Adipocyte (in vitro differentiated cells): ENCODE measurements around the gene RNF128.
"Not testable (repeated sequence)": the region's sequence is repeated elsewhere in the genome, so short reads cannot be mapped to it uniquely, and the experiment has no call there.

Source experiments
- DNase-seq: peaks from one replicate; pipeline ENCODE4 v3.0.0-alpha.2; 2015; ENCODE audit warnings: low read depth
- H3K27me3 ChIP-seq: replicated peaks from 2 replicates; pipeline ENCODE4 v1.7.0; 2013; ENCODE audit warnings: mild to moderate bottlenecking, low read length, moderate library complexity; ENCODE audit not compliant: control insufficient read depth, insufficient read depth
- H3K36me3 ChIP-seq: 2 replicates; pipeline ENCODE4 v1.7.0; 2013; ENCODE audit warnings: low read length, mild to moderate bottlenecking, moderate library complexity; ENCODE audit not compliant: control insufficient read depth, insufficient read depth, severe bottlenecking
- H3K4me1 ChIP-seq: 2 replicates; pipeline ENCODE4 v1.7.0; 2013; ENCODE audit warnings: mild to moderate bottlenecking, low read length, moderate library complexity; ENCODE audit not compliant: control insufficient read depth, insufficient read depth
- H3K4me3 ChIP-seq: 2 replicates; pipeline ENCODE4 v1.7.0; 2013; ENCODE audit warnings: mild to moderate bottlenecking, low read length, moderate library complexity
- H3K9ac ChIP-seq: 2 replicates; pipeline ENCODE4 v1.7.0; 2013; ENCODE audit warnings: mild to moderate bottlenecking, low read length, moderate library complexity
- H3K9me3 ChIP-seq: 2 replicates; pipeline ENCODE4 v1.7.0; 2013; ENCODE audit warnings: mild to moderate bottlenecking, low read length, moderate library complexity; ENCODE audit not compliant: control insufficient read depth

The RNF128 gene

DNA sequence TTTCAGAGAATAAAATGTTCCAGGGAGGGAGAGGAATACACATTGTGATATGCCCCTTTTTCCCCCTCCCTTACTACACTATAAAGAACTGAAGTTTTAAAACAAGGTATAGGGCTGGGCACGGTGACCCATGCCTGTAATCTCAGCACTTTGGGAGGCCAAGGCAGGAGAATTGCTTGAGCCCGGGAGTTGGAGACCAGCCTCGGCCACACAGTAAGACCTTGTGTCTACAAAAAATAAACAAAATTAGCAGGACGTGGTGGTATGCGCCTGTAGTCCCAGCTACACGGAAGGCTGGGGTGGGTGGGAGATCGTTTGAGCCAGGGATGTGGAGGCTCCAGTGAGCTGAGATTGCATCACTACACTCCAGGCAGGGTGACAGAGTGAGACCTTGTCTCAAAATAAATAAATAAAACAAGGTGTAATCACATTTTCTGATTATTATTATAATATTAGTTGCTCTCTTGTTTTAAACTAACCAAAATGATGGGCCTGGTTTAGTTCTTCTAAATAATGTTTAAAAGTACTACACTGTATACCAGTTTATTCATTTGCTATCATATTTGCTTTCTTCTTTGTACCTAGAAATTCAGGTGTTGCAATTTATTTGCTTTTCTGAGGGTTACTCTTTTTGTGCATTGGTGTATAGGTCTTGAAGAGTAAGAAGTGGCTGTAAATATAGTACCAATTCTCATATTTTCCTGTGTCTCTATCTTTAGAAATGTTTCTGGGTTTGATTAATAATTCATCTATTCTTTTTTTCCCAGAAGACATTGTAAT, 84.8 kb downstream of the RNF128 start:
- no peaks in the 10 kb centered on the region for H3K27me3 ChIP-seq
- H3K4me1 ChIP-seq: no peaks in the 10 kb centered on the region
- no peaks in the 10 kb centered on the region for H3K36me3 ChIP-seq
- H3K9ac ChIP-seq: no peak overlapping the region
- H3K4me3 ChIP-seq: no peak overlapping the region
- DNase-seq: no peak
- H3K9me3 ChIP-seq: no peaks in the 10 kb centered on the region

DNA sequence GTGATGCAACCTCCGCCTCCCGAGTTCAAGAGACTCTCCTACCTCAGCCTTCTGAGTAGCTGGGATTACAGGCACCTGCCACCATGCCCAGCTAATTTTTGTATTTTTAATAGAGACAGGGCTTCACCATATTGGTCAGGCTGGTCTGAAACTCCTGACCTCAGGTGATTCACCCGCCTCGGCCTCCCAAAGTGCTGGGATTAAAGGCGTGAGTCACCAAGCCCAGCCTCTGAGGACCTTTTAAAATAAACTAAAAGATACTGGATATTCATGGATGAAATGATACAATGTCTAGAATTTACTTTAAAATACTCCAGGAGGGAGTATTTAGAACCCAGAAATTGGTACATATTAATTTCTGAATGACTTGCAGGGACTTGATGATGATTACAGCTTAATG, 86.4 kb downstream of the RNF128 start:
- not testable (repeated sequence) for H3K27me3 ChIP-seq, DNase-seq, H3K4me3 ChIP-seq, H3K9me3 ChIP-seq, H3K4me1 ChIP-seq, H3K9ac ChIP-seq, H3K36me3 ChIP-seq

DNA sequence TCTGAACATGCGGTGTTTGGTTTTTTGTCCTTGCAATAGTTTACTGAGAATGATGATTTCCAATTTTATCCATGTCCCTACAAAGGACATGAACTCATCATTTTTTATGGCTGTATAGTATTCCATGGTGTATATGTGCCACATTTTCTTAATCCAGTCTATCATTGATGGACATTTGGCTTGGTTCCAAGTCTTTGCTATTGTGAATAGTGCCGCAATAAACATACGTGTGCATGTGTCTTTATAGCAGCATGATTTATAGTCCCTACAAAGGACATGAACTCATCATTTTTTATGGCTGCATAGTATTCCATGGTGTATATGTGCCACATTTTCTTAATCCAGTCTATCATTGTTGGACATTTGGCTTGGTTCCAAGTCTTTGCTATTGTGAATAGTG, 87.6 kb downstream of the RNF128 start:
- DNase-seq, H3K9me3 ChIP-seq: not testable (repeated sequence)

More for the DNA sequence above, 87.6 kb downstream of the RNF128 start:
- not testable (repeated sequence) for H3K9ac ChIP-seq, H3K4me1 ChIP-seq, H3K36me3 ChIP-seq, H3K27me3 ChIP-seq, H3K4me3 ChIP-seq
